ENCODE measurements around the gene GALNT17.

GALNT17 gene
- 0 to 0.08 (median 0) reads per million in 4 donors for total RNA-seq

DNA sequence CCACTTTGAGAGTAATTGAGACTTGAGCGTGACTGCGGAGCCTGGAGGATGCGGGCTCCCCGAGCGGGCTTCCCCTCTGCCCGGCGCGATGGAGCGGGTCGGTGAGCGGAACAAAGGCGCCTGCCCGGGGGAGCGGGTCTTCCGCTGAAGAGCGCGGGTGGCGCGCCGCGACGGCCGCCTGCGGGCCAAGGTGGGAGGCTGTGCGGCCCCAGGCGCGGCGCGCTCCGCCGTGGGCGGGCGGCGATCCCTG is at the start of gene GALNT17:
GALNT17 (plus strand) TSS at position 18 of the 250 bp plus-strand sequence.
- no peak for DNase-seq

DNA sequence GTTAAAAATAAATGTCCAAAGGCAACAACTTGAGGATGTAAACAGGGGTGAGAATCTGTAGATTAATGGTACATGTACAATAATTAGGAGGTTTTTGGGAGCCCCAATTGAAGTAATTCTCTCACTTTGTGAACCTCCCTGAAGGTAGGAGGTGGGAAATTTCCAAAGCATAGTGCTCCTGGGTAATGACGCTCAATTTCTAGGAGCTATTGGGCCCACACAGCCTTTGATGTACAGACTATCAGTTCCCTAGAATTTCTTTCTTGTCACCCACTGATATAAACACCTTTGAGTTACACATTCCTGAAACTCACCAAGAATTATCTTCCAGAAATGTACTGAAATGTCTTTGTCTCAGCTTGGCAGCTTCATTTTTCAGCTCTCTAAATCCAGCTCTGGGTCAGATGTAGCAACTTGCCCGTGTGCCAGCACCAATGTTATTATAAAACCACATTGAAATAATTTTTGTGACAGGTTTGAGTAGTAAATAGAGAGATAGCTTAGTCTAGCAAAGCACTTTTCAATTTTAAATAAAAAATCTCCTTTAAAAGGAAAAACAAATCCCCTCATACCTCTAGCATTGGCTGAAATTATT is 36.6 kb upstream of the GALNT17 start:
- no peak for DNase-seq

DNA sequence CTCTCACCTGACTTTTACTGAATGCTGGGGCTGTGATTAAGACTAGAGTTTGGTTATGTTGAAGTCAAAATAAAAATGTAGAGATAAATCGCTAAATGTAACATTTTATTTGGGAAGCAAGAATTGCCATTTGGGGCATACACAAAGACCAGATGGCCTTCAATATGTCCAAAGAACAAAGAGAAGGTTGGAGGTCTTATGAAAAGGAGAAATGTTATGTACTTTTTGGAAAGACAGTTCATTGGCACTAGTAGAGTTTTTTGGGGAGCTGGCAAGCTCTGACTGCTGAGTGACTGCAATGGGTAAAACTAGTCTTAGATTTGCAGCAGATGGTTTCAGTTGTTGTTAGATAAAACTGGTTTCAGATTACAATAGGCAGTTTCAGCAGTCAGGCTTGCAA is 35.6 kb upstream of the GALNT17 start:
- no peak for DNase-seq

DNA sequence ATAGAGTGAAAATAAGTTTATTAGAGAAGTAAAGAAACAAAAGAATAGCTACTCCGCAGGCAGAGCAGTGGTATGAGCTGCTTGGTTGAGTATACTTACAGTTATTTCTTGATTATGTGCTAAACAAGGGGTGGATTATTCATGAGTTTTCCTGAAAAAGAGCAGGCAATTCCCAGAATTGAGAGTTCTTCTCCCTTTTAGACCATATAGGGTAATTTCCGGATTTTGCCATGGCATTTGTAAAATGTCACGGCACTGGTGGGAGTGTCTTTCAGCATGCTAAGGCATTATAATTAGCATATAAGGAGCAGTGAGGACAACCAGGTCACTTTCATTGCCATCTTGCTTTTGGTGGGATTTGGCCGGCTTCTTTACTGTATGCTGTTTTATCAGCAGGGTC is 25.7 kb upstream of the GALNT17 start:
- DNase-seq, result no peak

DNA sequence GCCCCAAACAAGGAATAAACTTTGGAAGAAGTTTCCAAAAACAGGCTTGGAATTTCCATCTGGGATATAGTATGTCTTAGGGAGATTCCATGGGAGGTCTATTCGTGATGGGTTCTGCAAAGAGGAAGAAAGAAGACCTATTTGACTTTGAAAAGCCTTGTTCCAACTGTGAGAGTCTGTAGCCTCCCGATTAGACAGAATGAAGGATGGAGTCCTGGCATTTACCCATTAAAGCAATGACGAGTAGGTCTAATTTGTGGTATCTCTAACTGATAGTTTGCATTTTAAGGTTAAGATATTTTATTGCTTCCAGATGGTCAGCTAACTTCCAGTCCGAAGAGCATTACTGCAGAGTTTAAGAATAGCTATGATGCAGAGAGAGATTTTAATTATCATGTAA is 19.5 kb upstream of the GALNT17 start:
- no peak for DNase-seq

DNA sequence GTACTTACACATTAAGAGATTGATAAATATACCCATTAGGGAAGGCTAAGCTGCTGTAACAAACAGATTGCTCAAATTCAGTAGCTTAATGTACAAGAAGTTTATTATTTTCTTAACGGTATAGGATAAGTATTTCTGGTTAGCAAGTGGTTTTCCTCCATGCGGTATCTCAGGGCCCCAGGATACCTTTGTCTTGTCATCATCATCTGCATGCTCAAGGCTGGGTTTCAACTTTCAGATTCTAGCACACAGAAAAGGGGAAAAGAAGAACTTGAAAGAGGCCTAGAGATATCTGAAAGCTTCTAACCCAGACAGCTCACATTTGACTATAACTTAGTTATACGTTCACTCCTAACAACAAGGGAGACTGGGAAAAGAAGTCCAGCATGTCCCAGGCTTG is 11.8 kb upstream of the GALNT17 start:
- DNase-seq, result no peak

DNA sequence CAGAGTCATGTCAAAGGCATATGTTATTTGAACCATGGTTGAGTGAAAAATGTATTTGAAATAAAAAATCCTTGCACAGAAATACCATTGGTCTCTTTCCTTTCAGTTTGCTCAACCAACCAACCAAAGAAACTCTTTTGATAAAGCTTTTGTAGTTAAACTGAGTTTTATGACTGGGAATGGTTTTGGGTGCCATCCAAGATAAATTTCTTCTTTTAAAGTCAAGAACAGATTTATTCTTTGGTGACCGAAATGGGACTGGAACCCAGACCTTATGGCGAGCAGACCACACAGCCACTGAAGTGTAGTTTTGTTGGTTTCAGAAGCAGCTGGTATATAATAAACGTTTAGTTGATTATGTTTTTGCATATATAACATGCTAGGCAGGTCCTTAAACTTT is 2.8 kb upstream of the GALNT17 start:
- no peak for DNase-seq

DNA sequence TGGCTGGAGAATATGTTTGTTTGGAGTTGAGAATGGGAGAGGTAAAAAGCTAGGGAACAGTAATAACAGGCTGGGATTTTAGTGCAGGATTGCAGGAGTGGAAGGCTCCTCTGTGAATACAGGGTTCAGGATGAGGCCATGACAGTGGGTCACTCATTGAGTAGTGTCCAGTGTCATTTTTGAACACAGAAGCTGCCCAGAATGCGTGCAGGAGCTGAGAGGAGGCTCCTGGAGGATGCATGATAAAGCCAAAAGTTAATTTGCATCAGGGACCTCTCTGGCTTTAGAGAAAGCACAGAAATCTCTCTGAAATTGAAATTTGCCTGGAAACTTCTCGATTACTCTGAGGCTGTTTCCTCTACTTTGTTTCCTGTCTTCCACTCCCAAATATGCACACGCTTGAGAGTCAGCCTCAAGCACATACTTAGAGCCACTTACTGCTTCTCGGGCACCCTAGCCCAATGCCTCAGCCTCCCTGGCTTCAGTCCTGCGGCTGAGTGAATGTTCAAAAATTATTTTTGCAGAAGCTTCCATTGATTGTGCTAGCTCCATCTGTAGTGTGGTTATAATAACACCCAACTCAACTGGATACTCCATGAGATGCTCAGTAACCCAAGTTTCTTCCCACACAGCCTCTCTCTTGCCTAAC is 1.8 kb upstream of the GALNT17 start:
- DNase-seq, result no peak

DNA sequence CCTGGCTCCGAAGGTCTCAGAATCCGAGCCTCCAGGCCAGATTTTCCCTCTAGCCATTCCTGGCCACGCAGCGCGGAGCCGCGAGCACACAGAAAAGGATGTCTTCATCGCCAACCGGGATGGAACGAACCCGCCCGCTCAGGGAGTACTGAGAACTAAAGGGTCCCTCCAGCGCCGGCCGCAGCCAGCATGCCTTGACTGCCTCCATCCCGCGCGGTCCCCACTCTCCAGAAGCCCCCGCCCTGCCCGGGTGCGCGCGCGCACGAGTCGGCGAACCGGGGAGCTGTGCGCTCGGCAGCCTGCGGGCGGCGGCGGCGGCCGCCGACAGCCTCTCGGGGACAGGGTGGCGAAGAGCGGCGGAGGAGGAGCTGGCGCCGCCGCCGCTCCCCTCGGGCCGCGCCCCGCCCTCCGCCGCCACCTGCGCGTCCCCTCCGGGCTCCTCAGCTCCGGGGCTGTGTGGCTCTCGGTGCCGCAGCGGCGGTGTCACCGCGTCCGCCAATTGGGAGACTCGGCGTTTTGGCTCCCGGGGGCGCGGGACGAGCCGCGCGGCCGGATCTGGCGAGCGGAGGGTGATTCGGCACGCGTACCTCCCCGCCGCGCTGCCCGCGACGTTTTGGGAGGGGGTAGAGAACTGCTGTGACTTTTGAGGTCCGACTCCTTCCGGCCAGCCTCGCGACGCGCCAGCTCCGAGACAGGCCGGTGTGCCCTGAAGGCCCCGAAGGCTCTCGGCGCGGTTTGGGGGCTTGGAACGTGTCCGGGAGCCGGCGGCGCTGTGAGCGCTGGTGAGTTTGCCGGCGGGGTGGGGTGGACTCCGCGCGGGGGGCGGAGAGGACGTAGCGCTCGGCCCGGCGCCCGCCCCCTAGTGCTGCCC is 453 bp upstream of the GALNT17 start:
- DNase-seq, result no peak

DNA sequence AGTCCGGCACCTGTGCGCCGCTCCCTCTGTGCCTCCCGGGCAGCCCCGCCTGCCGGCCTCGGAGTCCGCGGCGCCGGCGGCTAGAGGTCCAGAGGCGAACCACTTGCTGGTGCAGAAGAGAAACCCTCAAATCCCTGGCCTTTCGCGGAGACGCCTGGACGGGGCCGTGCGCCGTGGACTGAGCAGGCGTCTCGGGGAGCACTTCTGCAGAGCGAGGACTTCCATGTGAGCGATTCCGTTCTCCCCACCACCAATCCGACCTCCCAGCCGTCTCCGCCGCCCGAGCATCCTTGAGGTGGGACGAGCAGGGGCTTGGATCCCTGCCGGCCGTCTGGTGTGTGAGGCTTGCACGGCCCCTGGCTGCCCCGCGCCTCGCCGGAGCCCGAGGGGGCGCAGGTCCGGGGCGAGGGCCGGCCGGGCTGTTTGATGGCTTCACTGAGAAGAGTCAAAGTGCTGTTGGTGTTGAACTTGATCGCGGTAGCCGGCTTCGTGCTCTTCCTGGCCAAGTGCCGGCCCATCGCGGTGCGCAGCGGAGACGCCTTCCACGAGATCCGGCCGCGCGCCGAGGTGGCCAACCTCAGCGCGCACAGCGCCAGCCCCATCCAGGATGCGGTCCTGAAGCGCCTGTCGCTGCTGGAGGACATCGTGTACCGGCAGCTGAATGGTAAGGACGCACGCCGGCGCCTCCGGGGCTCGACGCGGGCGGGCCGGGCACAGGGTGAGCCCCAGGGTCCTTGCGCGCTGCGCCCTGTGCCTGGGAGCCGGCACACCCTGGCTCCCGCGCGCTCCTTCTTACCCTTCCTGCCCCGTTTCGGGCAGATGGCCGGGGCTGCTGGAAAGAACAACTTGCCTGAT is 660 bp downstream of the GALNT17 start:
- no peak for DNase-seq

DNA sequence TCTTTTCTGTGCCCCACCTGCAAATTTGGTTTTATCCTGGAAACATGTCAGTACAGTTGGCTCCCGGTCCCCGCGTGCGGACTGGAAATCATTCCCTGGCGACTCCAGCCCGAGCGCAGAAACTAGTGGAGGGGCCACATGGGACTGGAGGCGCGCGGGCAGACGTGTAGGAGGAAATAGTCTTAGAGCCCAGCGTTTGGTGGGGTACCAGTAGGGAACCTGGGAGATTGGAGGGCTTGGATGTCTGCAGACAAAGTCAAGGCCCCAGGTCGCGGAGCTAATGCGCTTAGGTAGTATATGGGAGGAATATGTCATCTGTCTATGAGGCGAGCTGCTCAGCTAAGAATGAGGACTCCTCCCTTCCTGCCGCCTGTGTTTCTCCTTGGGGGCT is 1.3 kb downstream of the GALNT17 start:
- DNase-seq, result no peak

DNA sequence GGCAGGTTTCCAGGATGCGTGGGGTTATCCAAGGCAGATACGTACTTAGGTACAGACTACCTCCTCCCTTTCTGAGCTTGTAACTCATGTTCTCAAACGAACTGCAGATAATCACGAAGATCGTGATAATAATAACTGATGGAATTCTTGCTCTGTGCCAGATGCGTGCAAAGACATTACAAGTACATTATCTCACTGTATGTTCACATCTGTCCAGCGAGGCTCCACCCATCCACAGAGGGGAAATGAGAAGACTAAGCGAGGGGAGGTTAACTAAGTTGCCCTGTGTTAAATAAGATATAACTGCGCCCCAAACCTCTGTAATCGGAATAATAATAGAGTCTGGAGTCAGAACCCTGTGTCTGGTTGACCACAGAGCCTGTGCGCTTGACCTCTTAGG is 1.9 kb downstream of the GALNT17 start:
- DNase-seq, result no peak

DNA sequence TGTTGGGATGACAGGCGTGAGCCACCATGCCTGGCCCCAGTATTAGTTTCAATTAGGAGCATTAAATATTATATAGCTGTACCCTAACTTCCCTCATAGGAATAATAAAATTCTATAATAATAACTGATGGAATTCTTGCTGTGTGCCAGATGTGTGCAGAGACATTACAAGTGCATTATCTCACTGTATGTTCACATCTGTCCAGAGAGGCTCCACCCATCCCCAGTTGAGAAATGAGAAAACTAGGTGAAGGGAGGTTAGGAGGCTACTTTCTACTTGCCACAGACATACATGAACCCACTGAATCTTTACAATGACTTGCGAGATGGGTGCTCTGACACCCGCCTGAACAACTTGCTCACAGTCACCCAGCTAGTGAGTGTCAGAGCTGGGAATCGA is 3.2 kb downstream of the GALNT17 start:
- no peak for DNase-seq

DNA sequence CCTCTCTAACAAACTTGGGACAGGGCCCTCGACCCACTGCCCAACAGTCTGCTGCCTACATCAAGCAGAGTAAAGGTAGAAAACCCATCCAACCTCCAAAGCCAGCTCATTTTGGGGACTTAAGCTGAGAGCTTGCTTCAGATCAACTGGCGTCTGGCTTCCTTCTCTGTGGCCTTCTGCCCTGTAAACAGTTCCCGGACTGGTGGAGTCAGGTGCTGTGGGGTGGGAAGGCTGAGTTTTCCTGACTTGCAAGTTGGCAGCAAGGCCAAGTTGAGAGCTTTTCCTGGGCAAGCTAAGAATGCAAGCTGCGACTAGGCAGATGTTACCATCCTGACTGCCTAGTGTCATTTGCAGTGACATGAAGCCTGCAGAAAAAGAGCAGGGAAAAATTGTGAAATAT is 3.7 kb downstream of the GALNT17 start:
- no peak for DNase-seq

DNA sequence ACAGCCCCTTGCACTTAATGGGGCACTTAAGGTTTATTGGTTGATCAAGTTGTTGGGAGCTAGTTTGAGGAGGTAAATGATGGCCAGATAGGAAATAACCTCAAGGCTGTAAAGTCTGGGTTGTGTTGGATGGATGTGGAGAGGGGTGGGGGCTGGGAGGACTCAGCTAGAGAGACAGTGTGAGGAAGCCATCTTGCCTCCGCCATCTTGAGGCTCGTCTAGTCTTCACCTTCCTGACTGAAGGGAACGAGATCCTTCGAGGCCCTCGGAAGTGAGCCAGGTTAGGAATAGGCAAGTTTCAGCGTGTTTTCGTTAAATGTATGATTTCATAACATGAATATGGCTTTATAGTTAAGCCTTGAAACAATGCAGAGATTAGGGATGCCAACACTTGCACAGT is 5.5 kb downstream of the GALNT17 start:
- no peak for DNase-seq

DNA sequence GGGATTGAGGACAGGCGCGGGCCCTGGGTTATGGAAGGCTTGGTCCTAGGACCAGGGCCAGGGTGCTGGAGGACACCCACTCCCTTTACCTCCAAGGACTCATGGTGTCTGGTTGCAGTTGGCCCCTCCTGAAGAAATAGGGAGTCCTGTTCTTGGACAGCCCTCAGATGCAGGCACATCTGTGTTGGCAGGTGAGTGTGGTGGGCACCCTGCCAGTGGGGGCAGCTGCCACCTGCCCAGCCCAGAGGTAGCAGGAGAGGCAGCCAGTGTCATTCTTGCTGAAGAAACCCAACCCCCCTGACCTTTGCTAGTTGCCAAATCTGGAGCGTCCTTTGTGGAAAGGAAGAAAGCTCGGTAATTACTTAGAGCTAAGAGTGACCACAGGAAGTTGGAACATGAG is 8.3 kb downstream of the GALNT17 start:
- no peak for DNase-seq

DNA sequence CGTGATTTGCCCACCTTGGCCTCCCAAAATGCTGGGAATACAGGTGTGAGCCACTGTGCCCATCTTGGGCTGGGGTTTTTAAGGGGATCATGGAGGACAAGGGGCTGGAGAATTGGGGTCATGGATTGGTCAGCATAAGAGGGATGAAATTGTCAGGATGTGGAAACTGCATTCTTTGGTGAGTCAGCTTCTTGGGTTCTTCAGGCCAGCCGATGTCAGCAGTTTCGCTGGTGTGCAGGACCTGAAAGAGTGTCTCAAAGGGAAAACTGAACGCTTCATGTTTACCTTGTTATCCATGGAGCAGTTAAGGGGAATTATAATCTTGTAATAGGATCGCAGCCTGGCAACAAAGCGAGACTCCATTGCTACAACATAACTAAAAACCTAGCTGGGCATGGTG is 13.0 kb downstream of the GALNT17 start:
- DNase-seq, result no peak

DNA sequence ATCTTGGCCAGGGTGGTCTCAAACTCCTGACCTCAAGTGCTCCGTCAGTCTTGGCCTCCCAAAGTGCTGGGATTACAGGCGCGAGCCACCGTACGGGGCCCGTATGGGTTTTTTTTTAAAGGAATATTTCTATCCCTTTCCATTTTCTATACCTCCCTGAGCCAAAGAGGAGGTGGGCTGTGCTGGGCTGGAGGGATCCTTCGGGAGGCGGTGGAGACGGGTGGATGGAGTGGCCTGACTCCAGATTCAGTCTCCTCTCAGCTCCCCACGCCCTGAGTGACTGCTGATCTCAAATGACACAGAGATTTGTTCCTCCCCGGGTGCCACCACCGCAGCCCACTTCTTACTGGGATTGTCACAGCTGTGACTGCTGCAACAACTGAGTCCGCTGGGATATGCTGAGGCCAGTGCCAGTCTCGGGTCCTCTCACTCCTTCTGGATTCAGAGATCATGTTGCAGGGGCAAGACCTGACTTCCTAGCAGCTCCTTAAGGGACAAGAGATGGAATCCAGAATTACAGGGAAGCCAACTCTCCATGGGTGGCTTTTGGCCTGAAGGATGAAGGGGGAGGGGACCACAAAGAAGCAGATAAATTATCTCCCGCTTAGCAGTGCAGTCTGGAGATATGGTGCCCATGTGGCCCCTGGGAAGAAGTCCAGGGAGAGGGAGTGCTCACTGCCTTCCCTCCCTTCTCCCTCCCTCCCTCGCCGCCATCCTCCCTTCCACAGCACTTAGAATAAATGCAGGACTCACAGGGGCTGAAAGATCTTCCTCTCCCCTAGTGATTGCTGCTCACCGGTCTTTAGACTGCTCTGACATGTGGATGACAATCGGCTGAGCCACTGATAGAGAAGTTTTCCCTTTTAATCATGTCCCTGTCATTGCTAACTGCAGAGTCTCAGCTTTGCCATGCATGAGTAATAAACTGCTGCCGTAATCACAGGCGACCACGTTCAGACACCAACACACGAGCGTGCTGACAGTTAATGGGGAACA is 14.3 kb downstream of the GALNT17 start:
- DNase-seq, result no peak

DNA sequence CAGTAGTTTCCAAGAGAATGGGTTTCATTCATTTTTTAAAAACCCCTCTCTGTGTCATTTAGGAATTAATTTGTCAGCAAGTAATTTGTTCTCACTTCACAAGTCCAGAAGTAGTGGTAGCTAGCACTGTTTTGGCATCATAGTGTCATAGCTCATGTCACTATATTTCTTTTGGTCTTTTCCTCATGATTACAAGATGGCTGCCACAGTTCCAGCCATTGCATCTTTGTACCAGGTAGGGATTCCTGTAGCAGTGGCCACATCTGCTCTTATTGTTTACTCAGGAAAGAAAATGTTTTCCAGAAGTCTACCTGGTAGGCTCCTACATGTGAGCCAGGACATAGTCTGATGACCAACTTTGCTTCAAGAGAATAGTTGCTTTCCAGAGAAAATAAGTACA is 16.2 kb downstream of the GALNT17 start:
- DNase-seq, result no peak

DNA sequence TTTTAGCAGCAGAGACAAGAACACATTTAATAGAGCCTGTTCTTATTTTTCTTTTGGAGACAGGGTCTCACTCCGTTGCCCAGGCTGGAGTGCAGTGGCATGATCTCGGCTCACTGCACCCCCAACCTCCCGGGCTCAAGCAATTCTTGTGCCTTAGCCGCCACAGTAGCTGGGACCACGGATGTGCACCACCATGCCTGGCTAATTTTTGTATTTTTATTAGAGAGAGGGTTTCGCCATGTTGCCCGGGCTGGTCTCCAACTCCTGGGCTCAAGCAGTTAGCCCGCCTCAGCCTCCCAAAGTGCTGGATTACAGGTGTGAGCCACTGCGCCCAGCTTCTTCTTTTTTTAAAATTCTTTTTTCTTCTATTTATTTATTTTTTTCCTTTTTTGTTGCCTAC is 23.3 kb downstream of the GALNT17 start:
- DNase-seq, result no peak

DNA sequence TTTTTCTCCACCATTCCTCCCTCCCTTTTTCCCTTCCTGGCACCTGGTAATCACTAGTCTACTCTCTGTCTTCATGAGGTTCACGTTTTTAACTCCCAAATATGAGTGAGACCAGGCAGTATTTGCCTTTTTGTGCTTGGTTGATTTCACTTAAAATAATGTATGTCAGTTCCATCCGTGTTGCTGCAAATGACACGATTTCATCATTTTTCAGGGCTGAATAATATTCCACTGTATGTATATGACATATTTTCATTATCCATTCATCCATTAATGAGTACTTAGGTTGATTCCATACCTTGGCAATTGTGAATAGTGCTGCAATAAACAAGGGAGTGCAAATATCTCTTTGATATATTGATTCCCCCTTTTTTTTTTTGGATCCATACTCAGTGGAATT is 25.8 kb downstream of the GALNT17 start:
- DNase-seq, result no peak

DNA sequence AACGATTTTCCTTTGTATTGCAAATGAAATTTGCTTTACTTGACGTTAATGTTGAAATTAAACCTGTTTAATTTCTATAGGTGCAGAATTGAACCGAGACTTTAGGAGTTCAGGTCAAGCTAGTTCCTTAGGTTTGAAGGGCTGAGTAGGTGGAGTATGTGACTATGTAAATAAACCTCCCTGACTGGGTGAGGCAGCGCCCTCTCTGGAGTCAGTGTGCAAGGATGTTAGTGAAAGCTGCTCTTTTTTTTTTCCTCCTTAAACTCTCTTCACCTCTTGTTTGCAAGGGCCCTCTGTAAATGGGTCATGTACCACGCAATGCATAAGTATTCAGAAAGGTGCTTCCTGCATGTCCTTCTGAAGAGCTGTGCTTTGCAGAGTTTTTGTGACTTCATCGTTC is 33.8 kb downstream of the GALNT17 start:
- DNase-seq, result no peak
